Body of pancreas (tissue), 4 donors: ENCODE measurements around the gene KCNK10. TPM values are rescaled to one million over a fixed set of nuclear protein-coding genes. Genes with fewer than 3 reads are reported as not detected.

Source experiments
- ATAC-seq: fragments of 150-250 bp; one replicate; pipeline ENCODE4 v1.9.1; 2016
- DNase-seq, 4 donors: peaks; one replicate each; pipeline ENCODE4 v3.0.0-alpha.2; 2019
- H3K27ac ChIP-seq, 4 donors: fragments of 200-600 bp; sonication (generic); 1 replicate in 3 of 4; 2 replicates in 1 of 4; pipeline versions ENCODE4 v1.5.1 to v1.6.1; 2016 to 2019; ENCODE audit warnings: mild to moderate bottlenecking in 1 of 4, mixed read lengths in 1 of 4, moderate library complexity in 1 of 4
- H3K27me3 ChIP-seq, 2 donors: fragments of 200-600 bp; sonication (generic); one replicate each; pipeline ENCODE4 v1.6.0; 2016; ENCODE audit warnings: mild to moderate bottlenecking in 1 of 2
- H3K36me3 ChIP-seq, 2 donors: fragments of 200-600 bp; sonication (generic); replicated peaks in 1 of 2; 2 replicates each; pipeline ENCODE4 v1.5.1; 2016; ENCODE audit warnings: low read depth in 2 of 2; ENCODE audit not compliant: insufficient read depth in 1 of 2
- H3K4me1 ChIP-seq: fragments of 200-600 bp; sonication (generic); one replicate; pipeline ENCODE4 v1.6.0; 2016
- H3K4me3 ChIP-seq, 2 donors: fragments of 200-600 bp; sonication (generic); 1 replicate in 1 of 2; 2 replicates in 1 of 2; pipeline ENCODE4 v1.5.1; 2016 to 2019
- H3K9me3 ChIP-seq, 3 donors: fragments of 200-600 bp; sonication (generic); 1 replicate in 2 of 3; 2 replicates in 1 of 3; pipeline ENCODE4 v1.5.1; 2016
- POLR2A ChIP-seq, 3 donors: fragments of 450-650 bp; IDR thresholded peaks; one replicate each; pipeline ENCODE4 v1.6.1; 2016; ENCODE audit warnings: antibody characterized with exemption in 3 of 3, mild to moderate bottlenecking in 2 of 3
- WGBS, 2 donors: methylation state at CpG; one replicate each; pipeline ENCODE4 v1.1.5; 2017; 5-methylcytosine and 5-hydroxymethylcytosine counted together
- intact Hi-C: fragments of 100-400 bp; cut with DNase I; formaldehyde crosslinking; loops from one replicate; pipeline ENCODE4 v1.15.1; 2023
- total RNA-seq, 2 donors: library from RNA; depleted of rRNA; stranded (reverse); fragments of >200 nt; gene quantifications; one replicate each; pipeline ENCODE4 v1.1.0, GENCODE V29; 2016
- TF ChIP-seq, protein P1 (sequence below), 7 experiments: fragments of 450-650 bp in 4 of 7; fragments of 200-600 bp in 3 of 7; sonication (generic) in 3 of 7; IDR thresholded peaks; one replicate each; pipeline ENCODE4 v1.5.1; 2016 to 2019; ENCODE audit warnings: antibody characterized with exemption in 7 of 7

The KCNK10 gene
- total RNA-seq, 2 donors from 2014 or later = 1.6 to 3.3 TPM

DNA sequence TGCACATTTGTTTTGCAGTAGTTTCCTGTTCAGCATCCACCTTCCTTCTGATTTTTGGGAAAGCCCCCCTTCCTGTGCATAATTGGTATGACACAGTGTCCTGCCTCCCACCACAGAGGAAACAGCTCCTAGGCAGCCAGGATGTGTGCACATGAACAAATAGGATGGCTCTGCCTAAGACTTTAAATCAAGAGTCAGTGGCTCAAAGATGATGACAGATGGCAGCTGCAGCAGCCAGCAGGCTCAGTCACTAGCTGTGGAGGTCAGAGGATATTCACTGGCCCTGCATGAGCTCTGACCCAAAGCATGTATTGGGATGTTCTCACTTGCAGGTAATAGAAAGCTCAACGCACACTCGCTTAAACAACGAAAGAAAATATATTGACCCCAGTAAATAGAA lies 90.3 kb downstream of the KCNK10 start:
- no peak for DNase-seq
- TF ChIP-seq, protein P1, sequence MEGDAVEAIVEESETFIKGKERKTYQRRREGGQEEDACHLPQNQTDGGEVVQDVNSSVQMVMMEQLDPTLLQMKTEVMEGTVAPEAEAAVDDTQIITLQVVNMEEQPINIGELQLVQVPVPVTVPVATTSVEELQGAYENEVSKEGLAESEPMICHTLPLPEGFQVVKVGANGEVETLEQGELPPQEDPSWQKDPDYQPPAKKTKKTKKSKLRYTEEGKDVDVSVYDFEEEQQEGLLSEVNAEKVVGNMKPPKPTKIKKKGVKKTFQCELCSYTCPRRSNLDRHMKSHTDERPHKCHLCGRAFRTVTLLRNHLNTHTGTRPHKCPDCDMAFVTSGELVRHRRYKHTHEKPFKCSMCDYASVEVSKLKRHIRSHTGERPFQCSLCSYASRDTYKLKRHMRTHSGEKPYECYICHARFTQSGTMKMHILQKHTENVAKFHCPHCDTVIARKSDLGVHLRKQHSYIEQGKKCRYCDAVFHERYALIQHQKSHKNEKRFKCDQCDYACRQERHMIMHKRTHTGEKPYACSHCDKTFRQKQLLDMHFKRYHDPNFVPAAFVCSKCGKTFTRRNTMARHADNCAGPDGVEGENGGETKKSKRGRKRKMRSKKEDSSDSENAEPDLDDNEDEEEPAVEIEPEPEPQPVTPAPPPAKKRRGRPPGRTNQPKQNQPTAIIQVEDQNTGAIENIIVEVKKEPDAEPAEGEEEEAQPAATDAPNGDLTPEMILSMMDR (IDR thresholded peaks at IDR 0.05) = no peak
- TF ChIP-seq POLR2A (IDR thresholded peaks at IDR 0.05) = no peak
- intact Hi-C loops = no loop called here
- no peak for ATAC-seq
- no peaks in the 10 kb centered on the region for H3K9me3 ChIP-seq
- H3K4me1 ChIP-seq = no peaks in the 10 kb centered on the region
- no peak overlapping the region for H3K4me3 ChIP-seq
- no peak overlapping the region for H3K27ac ChIP-seq
- WGBS, 2 donors = 93 to 94% methylated on average over 3 of the region's 3 CpGs
- no peaks in the 10 kb centered on the region for H3K36me3 ChIP-seq
- H3K27me3 ChIP-seq = no peaks in the 10 kb centered on the region

DNA sequence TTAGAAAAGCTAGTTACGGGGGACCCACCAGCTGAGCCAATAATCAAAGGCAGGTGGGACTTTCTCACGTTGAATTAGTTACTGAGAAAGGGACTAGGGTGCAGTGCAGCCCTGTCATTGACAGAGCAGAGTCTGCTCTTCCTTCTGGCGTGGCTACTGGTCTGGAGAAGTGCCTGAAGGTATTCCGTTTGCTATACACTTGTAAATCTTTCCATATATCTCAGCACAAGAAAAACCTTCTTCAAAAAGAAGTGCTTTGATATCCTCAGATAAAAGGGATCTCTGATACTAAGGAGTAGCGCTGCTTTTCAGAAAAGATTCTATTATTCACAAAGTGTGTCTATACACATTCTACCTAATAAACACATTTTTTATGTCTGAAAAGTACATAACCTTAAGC lies 91.5 kb downstream of the KCNK10 start:
- Histone ChIP-seq H3K4me3 (no peak overlapping the region), H3K27me3 (no peaks in the 10 kb centered on the region), H3K4me1 (no peaks in the 10 kb centered on the region), H3K36me3 (no peaks in the 10 kb centered on the region), H3K27ac (no peak overlapping the region), H3K9me3 (no peaks in the 10 kb centered on the region)
- ATAC-seq = no peak
- intact Hi-C loops = no loop called here
- no peak for TF ChIP-seq POLR2A (IDR thresholded peaks at IDR 0.05)
- TF ChIP-seq, protein P1 (IDR thresholded peaks at IDR 0.05) = no peak
- no peak for DNase-seq
- 49 to 59% methylated on average over 5 of the region's 5 CpGs for WGBS, 2 donors

DNA sequence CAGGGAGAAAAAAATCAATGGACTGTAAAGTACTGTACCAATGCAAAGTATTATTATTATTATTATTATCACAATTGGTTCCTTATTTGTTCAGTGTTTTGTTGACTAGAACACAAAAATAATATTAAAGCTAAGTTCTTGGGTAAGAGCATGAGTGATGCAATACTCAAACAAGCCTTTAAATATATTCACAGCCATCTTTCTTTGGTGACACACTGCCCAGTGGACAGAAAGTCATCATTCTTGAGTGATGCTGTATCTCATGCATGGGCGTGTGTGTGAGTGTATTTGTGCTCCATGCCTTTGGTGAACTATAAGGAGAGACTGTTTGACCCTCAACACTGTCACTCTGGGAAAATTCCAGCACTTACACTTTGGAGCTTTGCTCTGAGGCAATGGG lies 93.6 kb downstream of the KCNK10 start:
- 71 to 79% methylated on average over 1 of the region's 1 CpG for WGBS, 2 donors
- Histone ChIP-seq H3K4me1 (no peaks in the 10 kb centered on the region), H3K36me3 (no peaks in the 10 kb centered on the region), H3K27me3 (no peaks in the 10 kb centered on the region), H3K9me3 (no peaks in the 10 kb centered on the region), H3K4me3 (no peak overlapping the region), H3K27ac (no peak overlapping the region)
- no peak for TF ChIP-seq POLR2A (IDR thresholded peaks at IDR 0.05)
- TF ChIP-seq, protein P1 (IDR thresholded peaks at IDR 0.05) = no peak
- intact Hi-C loops = no loop called here
- no peak for ATAC-seq
- DNase-seq = no peak

DNA sequence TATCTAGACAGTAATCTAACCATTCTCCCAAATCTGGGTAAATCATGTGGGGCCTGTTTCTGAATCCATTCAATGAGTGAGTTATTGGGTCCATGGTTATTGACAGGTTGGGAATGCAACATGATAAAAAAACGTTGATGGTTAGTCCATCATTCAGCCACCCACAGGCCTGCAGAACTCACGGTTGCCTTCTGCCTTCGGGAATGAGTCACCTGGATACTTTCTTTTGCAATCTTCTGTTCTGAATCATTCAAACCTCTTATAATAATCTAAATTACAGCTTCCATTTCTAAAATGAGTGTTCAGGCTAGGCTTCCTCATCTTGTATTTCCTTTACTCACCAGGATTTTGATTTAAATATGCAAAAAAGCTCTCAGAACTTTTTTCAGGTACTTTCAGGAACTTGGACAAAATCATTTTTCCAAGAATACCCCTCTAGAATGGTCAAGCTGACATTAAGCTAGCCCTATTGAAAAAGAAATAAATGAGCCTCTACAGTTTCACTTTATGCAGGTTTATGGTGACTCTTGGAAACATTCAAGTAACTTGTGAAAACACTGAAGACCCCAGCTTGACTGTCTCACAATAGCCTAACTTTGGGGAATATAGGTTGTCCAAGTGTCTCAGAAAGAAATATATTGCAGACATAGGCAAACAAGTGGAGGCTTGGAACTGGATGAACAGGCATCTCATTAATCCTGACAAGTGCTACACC lies 94.4 kb downstream of the KCNK10 start:
- Histone ChIP-seq H3K27ac (no peak overlapping the region), H3K36me3 (no peaks in the 10 kb centered on the region), H3K9me3 (no peaks in the 10 kb centered on the region), H3K27me3 (no peaks in the 10 kb centered on the region), H3K4me1 (no peaks in the 10 kb centered on the region), H3K4me3 (no peak overlapping the region)
- ATAC-seq = no peak
- intact Hi-C loops = no loop called here
- 49 to 76% methylated on average over 3 of the region's 3 CpGs for WGBS, 2 donors
- TF ChIP-seq, protein P1 (IDR thresholded peaks at IDR 0.05) = no peak
- TF ChIP-seq POLR2A (IDR thresholded peaks at IDR 0.05) = no peak
- DNase-seq = no peak

DNA sequence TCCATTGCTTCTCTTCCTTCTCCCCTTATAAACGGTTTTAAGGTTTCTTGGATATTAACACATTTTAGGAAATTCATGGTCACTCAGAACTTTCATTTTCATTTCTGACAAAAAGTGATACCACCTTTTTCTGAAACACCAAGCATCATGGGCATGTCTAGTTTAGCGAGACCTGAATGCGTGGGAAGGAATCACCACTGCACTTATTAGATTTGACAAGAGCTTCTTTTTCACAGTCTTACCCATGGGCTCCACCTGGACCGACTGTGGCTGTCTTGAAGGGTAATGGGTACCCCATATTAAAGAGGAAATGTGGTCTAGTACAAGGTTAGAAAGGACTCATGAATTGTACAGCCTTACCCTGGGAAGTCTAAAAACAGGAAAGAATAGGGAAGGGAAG lies 95.4 kb downstream of the KCNK10 start:
- H3K9me3 ChIP-seq = no peaks in the 10 kb centered on the region
- no peak overlapping the region for H3K4me3 ChIP-seq
- no peak for DNase-seq
- H3K36me3 ChIP-seq = no peaks in the 10 kb centered on the region
- intact Hi-C loops = no loop called here
- ATAC-seq = no peak
- no peak overlapping the region for H3K27ac ChIP-seq
- 89 to 95% methylated on average over 4 of the region's 4 CpGs for WGBS, 2 donors
- TF ChIP-seq POLR2A (IDR thresholded peaks at IDR 0.05) = no peak
- TF ChIP-seq, protein P1 (IDR thresholded peaks at IDR 0.05) = no peak
- H3K4me1 ChIP-seq = no peaks in the 10 kb centered on the region
- no peaks in the 10 kb centered on the region for H3K27me3 ChIP-seq
